B cell (primary cell): Measurements from ENCODE around the gene MRPL23. TPM values are rescaled to one million over a fixed set of nuclear protein-coding genes. Genes with fewer than 3 reads are reported as not detected.

Experiments used
- ATAC-seq: fragments of 200-7000 bp; cut with Tn5 transposase; one replicate; pipeline ENCODE4 v1.10.0; 2021; ENCODE audit warnings: low read depth, mild to moderate bottlenecking, moderate number of reproducible peaks, moderate library complexity
- CTCF ChIA-PET: fragments of 350-600 bp; sonication (Branson Sonifier 250); formaldehyde crosslinking; loops from one replicate; lab custom pipeline; 2021; ENCODE audit warnings: antibody characterized with exemption, inconsistent platforms; lab: Charles Lee
- POLR2A ChIA-PET: fragments of 350-600 bp; sonication (Branson Sonifier 250); formaldehyde crosslinking; loops from one replicate; lab custom pipeline; 2021; ENCODE audit warnings: antibody characterized with exemption; lab: Charles Lee
- DNase-seq: peaks from one replicate; pipeline ENCODE4 v3.0.0; 2013
- H2AFZ ChIP-seq: 2 replicates; pipeline ENCODE4 v1.6.1; 2012; ENCODE audit warnings: mild to moderate bottlenecking, low read depth, low read length; ENCODE audit not compliant: insufficient read depth, poor library complexity, severe bottlenecking
- H3K27ac ChIP-seq, 2 donors: 1 replicate in 1 of 2; 2 replicates in 1 of 2; pipeline ENCODE4 v1.5.1; 2012 to 2013; ENCODE audit warnings: low read length in 2 of 2, mild to moderate bottlenecking in 2 of 2, moderate library complexity in 1 of 2
- H3K27me3 ChIP-seq, 4 experiments: fragments of 200-600 bp in 1 of 4; sonication (generic) in 1 of 4; replicated peaks in 1 of 4; 1 replicate in 2 of 4; 2 replicates in 2 of 4; pipeline versions ENCODE4 v1.6.1 to v1.7.0; 2013 to 2016; ENCODE audit warnings: low read length in 3 of 4, mild to moderate bottlenecking in 2 of 4, mixed read lengths in 1 of 4, moderate library complexity in 1 of 4; ENCODE audit not compliant: insufficient read depth in 4 of 4, control insufficient read depth in 3 of 4; ENCODE audit errors: control extremely low read depth in 1 of 4
- H3K36me3 ChIP-seq, 2 experiments: replicated peaks in 1 of 2; 1 replicate in 1 of 2; 2 replicates in 1 of 2; pipeline versions ENCODE4 v1.6.1 to v1.7.1; 2013; ENCODE audit warnings: low read length in 1 of 2; ENCODE audit not compliant: insufficient read depth in 2 of 2, control insufficient read depth in 1 of 2; ENCODE audit errors: control extremely low read depth in 1 of 2, extremely low read depth in 1 of 2
- H3K4me1 ChIP-seq, 2 donors: fragments of 200-600 bp in 1 of 2; sonication (generic) in 1 of 2; 1 replicate in 1 of 2; 2 replicates in 1 of 2; pipeline versions ENCODE4 v1.5.1 to v1.6.1; 2013 to 2017; ENCODE audit warnings: low read length in 2 of 2; ENCODE audit not compliant: control insufficient read depth in 2 of 2, insufficient read depth in 2 of 2
- H3K4me2 ChIP-seq: replicated peaks from 2 replicates; pipeline ENCODE3; 2012; ENCODE audit warnings: mild to moderate bottlenecking, low read depth, low read length; ENCODE audit not compliant: poor library complexity, severe bottlenecking
- H3K4me3 ChIP-seq, 5 experiments: fragments of 200-600 bp in 1 of 5; sonication (generic) in 1 of 5; 1 replicate in 3 of 5; 2 replicates in 2 of 5; pipeline versions ENCODE4 v1.5.1 to v1.7.0; 2011 to 2016; ENCODE audit warnings: low read length in 4 of 5, mild to moderate bottlenecking in 4 of 5, low read depth in 2 of 5, control low read depth in 1 of 5, moderate library complexity in 1 of 5; ENCODE audit not compliant: insufficient read depth in 1 of 5; ENCODE audit errors: control extremely low read depth in 1 of 5, extremely low read depth in 1 of 5
- H3K79me2 ChIP-seq: fragments of 200-600 bp; sonication (generic); one replicate; pipeline ENCODE4 v1.6.0; 2016; ENCODE audit warnings: low read length; ENCODE audit not compliant: control insufficient read depth, insufficient read depth
- H3K9ac ChIP-seq: fragments of 200-600 bp; sonication (generic); 2 replicates; pipeline ENCODE4 v1.6.1; 2017; ENCODE audit warnings: mild to moderate bottlenecking, low read length, moderate library complexity
- H3K9me3 ChIP-seq, 3 donors: one replicate each; pipeline versions ENCODE4 v1.6.1 to v1.7.1; 2013; ENCODE audit warnings: low read length in 2 of 3; ENCODE audit not compliant: control insufficient read depth in 2 of 3, insufficient read depth in 1 of 3; ENCODE audit errors: control extremely low read depth in 1 of 3
- H4K20me1 ChIP-seq: 2 replicates; pipeline ENCODE4 v1.6.0; 2012; ENCODE audit warnings: mild to moderate bottlenecking, low read length; ENCODE audit not compliant: insufficient read depth, control insufficient read depth, poor library complexity, severe bottlenecking
- H3K27ac Mint-ChIP-seq: one replicate; pipeline ENCODE4 v1.8.0; 2021; ENCODE audit warnings: mixed read lengths
- H3K27me3 Mint-ChIP-seq: one replicate; pipeline ENCODE4 v1.8.0; 2021; ENCODE audit warnings: mixed read lengths
- H3K4me1 Mint-ChIP-seq: one replicate; pipeline ENCODE4 v1.8.0; 2021; ENCODE audit warnings: mixed read lengths
- H3K4me3 Mint-ChIP-seq: one replicate; pipeline ENCODE4 v1.8.0; 2021; ENCODE audit warnings: mixed read lengths
- H3K9me3 Mint-ChIP-seq: one replicate; pipeline ENCODE4 v1.8.0; 2022; ENCODE audit warnings: mixed read lengths; ENCODE audit not compliant: insufficient read depth
- EZH2 ChIP-seq: IDR thresholded peaks from 2 replicates; pipeline ENCODE4 v1.6.1; 2012; ENCODE audit warnings: borderline replicate concordance, low read depth, mild to moderate bottlenecking, moderate library complexity, low read length; ENCODE audit not compliant: insufficient read depth, poor library complexity, severe bottlenecking
- WGBS: methylation state at CpG from one replicate; pipeline ENCODE4 v1.1.5; 2013; ENCODE audit warnings: missing lambda C conversion rate; ENCODE audit not compliant: insufficient coverage; 5-methylcytosine and 5-hydroxymethylcytosine counted together
- intact Hi-C: fragments of 100-400 bp; cut with micrococcal nuclease; formaldehyde crosslinking; loops from one replicate; pipeline ENCODE4 v1.10.0; 2022
- polyA plus RNA-seq: library from polyadenylated mRNA; depleted of rRNA; stranded (reverse); fragments of >200 nt; gene quantifications from 2 replicates; pipeline ENCODE4 v1.2.3, GENCODE V29; 2012
- total RNA-seq, 2 donors: library from RNA; stranded (reverse); fragments of 120-200 nt in 1 of 2; gene quantifications; 1 replicate in 1 of 2; 2 replicates in 1 of 2; pipeline versions ENCODE4 v1.2.3 to v1.2.4, GENCODE V29; 2013 to 2022
- TF ChIP-seq, protein P1 (sequence below): fragments of 200-600 bp; IDR thresholded peaks from one replicate; pipeline ENCODE4 v1.8.0; 2022; ENCODE audit warnings: antibody characterized with exemption, mild to moderate bottlenecking

The MRPL23 gene
- total and polyA plus RNA-seq, 2 donors (not counting 1 experiment from before 2014, with no cell fraction given) = 47.8 to 63.2 TPM

DNA sequence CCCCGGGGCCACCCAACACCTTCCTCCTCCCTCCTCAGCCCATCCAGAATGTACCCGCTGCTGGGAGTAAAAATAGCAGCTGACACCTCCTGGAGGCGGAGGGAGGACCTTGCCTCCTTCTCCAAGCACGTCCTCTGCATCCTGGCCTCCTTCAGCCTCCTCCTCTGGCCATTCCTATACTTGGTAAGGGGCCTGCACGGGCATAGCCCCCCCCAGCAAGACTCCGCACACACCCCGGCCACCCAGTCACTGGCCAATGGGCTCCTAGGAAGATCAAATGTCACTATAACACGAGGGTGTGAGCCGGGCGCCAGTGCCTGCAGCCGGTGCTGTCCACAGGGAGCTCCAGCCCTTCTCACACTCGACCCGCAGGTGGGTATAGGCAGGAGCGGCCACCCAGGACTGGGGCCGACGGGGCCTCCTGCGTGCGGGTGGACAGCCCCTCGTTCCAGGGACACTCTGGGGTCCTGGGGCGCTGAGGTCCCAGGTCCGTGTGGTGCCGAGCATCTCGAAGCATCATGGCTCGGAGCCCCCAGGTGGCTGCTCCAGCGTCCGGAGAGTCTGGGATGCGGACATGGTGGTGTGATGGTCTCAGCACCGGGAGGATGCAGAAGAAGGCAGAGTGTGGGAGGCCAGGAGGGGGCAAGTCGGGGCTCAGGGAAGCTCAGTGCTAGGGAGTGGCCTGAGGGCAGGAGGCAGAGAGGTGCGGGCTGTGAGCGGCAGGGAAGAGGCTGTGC is 27.6 kb upstream of the MRPL23 start, which contains the start of gene TNNT3:
Gene TNNT3, plus strand, starts transcription at position 313 of the 737 bp plus-strand sequence. CDS start 3,172 bp downstream, outside the sequence.
- peak within 1 kb of the TSS; percentile 68 for H3K27ac Mint-ChIP-seq
- peaks cover 23% of the 10 kb centered on the region for H3K27me3 Mint-ChIP-seq
- intact Hi-C loops = loop anchor here (5.0 kb wide), 2 partner anchors 37 to 67 kb away; partner anchors contain the start of gene LSP1
- Histone ChIP-seq H3K9ac (no peak within 1 kb of the TSS), H3K4me2 (no peak within 1 kb of the TSS), H3K4me1 (peaks cover 0 to 5% of the 10 kb centered on the region in 2 donors), H3K27ac (no peak within 1 kb of the TSS), H3K4me3 (no peak within 1 kb of the TSS), H3K9me3 (no peaks in the 10 kb centered on the region), H4K20me1 (no peaks in the 10 kb centered on the region), H3K27me3 (peaks cover 0 to 17% (median 8%) of the 10 kb centered on the region in 4 experiments), H3K79me2 (no peaks in the 10 kb centered on the region), H2AFZ (no peak within 1 kb of the TSS), H3K36me3 (no peaks in the 10 kb centered on the region)
- ChIA-PET CTCF (interaction anchor here (1.5 to 3.3 kb wide), 2 partner anchors 87 to 232 kb away, joined by 4 to 15 read pairs; no protein-coding TSS in a partner anchor), POLR2A (interaction anchor here (1.2 kb wide), 1 partner anchor 69 kb away, joined by 5 read pairs; no protein-coding TSS in a partner anchor)
- TF ChIP-seq EZH2 = no peak
- TF ChIP-seq, protein P1, sequence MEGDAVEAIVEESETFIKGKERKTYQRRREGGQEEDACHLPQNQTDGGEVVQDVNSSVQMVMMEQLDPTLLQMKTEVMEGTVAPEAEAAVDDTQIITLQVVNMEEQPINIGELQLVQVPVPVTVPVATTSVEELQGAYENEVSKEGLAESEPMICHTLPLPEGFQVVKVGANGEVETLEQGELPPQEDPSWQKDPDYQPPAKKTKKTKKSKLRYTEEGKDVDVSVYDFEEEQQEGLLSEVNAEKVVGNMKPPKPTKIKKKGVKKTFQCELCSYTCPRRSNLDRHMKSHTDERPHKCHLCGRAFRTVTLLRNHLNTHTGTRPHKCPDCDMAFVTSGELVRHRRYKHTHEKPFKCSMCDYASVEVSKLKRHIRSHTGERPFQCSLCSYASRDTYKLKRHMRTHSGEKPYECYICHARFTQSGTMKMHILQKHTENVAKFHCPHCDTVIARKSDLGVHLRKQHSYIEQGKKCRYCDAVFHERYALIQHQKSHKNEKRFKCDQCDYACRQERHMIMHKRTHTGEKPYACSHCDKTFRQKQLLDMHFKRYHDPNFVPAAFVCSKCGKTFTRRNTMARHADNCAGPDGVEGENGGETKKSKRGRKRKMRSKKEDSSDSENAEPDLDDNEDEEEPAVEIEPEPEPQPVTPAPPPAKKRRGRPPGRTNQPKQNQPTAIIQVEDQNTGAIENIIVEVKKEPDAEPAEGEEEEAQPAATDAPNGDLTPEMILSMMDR = no peak
- no peak for DNase-seq
- no peak within 1 kb of the TSS for H3K4me3 Mint-ChIP-seq
- peaks cover 19% of the 10 kb centered on the region for H3K4me1 Mint-ChIP-seq
- 85% methylated on average over 31 of the region's 31 CpGs for WGBS
- ATAC-seq = no peak
- H3K9me3 Mint-ChIP-seq = no peaks in the 10 kb centered on the region
